Posterior vena cava (tissue), 2 donors: ENCODE data around the gene SMAP1. TPM values are rescaled to one million over a fixed set of nuclear protein-coding genes. Genes with fewer than 3 reads are reported as not detected.
"Not testable (repeated sequence)": the region's sequence is repeated elsewhere in the genome, so short reads cannot be mapped to it uniquely, and the experiment has no call there.

Source experiments
- DNase-seq: peaks from one replicate; pipeline ENCODE4 v3.0.0-alpha.2; 2020; ENCODE audit warnings: low spot score
- intact Hi-C, 2 donors: fragments of 100-400 bp; cut with DNase I; formaldehyde crosslinking; loops; one replicate each; pipeline versions ENCODE4 v1.14.1 to v1.14.2; 2022 to 2023
- total RNA-seq, 2 donors: library from RNA; stranded (reverse); fragmentation: NEBNext Ultra II Directional; extraction: Animal tissue kit (Norgen Biotek cat#: 25700); gene quantifications; one replicate each; pipeline ENCODE4 v1.2.1, GENCODE V29; 2021
- donor health status: DM: yes; HTN: yes; CAD: no.
- donor health status: DM: yes; HTN: yes; CAD: no.

The SMAP1 gene
- total RNA-seq, 2 donors from 2014 or later, result 22.5 to 26.1 TPM

GRCh38 chr6:70724524-70724923 is 56.8 kb downstream of the SMAP1 start:
- no peak for DNase-seq
- intact Hi-C loops, result no loop called here

DNA sequence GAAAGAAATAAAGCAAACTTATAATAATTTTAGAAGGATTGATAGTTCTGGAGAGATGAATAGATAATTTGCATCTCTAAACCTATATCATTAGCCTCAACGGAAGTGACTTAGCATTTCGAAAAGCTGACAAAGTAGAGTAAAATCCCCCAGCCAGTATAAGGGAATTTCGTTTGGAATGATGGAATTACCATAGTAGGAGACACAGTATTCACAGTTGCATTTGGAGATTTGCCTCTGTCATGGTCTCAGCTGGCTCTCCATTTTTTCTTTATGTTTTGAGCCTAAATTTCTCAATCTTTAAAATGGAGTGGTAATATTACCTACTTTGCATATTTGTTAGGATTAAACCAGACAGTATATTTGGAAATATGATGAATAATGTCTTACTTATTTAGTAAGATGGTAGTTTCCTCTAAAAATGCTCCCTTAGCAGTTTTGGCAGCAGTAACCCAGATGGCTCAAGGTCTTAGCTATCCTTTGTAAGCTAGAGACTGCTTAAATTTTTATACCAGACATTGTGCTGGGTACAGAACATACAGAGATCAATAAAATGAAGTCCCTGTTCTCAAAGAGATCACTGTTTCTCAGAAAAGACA is 58.2 kb downstream of the SMAP1 start:
- intact Hi-C loops, result no loop called here
- no peak for DNase-seq

DNA sequence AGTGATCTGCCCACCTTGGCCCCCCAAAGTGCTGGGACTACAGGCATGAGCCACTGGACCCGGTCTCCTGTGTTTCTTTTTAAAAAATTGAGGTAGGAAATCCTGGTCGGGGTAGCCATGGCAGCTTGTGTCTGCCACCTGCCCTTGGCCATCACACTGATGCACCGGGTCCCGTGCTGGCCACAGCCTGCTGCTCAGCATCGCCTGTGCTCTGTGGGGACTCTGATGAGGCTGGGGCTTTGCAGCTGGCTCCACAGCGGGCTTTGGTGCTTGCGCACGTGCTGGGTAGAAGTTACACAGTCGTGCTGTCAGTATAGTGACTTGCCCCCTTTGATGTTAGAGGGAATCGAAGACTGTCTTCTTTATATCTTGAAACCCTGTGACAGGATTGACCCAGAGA is 66.7 kb downstream of the SMAP1 start:
- DNase-seq, result no peak
- intact Hi-C loops, result no loop called here

DNA sequence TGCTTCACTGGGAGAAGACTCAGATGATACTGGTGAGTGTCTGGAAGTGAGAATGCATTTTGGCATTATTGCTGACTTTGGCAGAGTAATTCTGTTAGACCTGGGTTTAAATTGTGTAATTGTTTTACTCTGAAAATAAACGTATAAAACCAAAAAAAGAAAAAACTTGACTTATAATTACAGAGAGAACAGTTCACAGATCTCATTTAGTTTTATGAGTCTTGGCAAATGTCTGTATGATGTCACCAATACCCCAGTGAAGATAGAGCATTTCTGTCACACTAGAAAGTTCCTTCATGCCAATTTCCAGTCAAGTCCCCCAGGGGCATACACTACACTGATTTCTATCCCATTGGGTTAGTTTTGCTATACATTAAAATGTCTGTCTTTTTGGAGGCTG is 67.3 kb downstream of the SMAP1 start:
- intact Hi-C loops, result no loop called here
- no peak for DNase-seq

DNA sequence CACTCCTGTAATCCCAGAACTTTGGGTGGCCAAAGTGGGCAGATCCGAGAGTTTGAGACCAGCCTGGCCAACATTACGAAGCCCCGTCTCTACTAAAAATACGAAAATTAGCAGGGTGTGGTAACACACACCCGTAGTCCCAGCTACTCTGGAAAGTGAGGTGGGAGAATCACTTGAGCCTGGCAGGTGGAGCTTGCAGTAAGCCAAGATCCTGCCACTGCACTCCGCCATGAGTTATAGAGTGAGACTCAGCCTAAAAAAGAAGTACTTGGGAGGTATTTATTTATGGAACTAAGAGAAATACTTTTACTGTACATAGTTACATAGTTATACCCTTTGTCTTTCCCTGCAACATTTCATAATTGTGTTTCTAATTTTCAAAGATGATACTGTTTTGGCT is 67.8 kb downstream of the SMAP1 start:
- DNase-seq, result no peak
- intact Hi-C loops, result no loop called here

DNA sequence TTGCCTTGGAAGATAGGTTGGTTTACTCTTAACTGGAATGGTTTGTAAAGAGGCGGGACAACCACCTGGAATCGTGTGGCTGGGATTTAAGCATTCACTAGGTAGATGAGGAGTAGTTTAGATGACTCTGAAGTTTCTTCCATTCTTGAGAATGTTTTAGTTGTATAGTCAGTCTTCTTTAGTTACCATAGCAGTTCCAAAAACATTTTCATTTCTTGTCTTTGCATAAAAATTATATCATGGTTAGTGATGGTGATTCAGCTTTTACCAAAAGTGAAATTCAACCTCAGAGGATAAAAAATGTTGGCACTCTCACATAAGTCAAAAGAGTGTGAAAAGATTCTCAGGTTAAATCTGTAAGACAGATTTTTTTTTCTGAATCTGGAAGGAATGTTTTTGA is 70.3 kb downstream of the SMAP1 start:
- intact Hi-C loops, result no loop called here
- DNase-seq, result no peak

DNA sequence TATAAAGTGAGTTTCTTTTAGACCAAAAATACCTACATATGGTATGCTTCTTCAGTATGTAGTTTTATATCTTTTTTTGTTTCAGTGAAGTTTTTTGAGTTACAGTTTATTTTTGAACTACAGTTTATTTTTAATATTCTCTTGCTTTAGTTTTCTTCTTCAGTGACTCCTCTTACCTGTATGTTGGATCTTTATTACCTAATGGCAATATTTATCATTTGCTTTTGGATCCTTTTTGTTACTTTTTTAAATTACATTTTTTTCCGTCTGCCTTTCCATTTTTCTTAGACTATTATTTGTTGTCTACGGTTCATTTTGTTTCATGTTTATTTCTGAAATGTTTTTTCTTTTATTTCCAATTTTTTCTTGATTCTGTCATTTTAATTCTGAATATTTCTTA is 71.9 kb downstream of the SMAP1 start:
- intact Hi-C loops, result no loop called here
- no peak for DNase-seq

DNA sequence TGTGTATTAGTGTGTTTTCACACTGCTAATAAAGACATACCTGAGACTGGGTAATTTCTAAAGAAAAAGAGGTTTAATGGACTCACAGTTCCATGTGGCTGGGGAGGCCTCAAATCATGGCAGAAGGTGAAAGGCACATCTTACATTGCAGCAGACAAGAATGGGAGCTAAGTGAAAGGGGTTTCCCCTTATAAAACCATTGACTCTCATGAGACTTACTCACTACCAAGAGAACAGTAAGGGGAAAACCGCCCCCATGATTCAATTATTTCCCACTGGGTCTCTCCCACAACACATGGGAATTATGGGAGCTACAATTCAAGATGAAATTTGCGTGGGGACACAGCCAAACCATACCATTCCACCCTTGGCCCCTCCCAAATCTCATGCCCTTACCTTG is 73.1 kb downstream of the SMAP1 start:
- DNase-seq, intact Hi-C loops: not testable (repeated sequence)

GRCh38 chr6:70742462-70742861 is 74.8 kb downstream of the SMAP1 start:
- intact Hi-C loops, result not testable (repeated sequence)

GRCh38 chr6:70753870-70754380 is 86.2 kb downstream of the SMAP1 start:
- no peak for DNase-seq
- intact Hi-C loops, result no loop called here

More at GRCh38 chr6:70742462-70742861, 74.8 kb downstream of the SMAP1 start:
- DNase-seq, result not testable (repeated sequence)

- DNase-seq, result no peak
- intact Hi-C loops, result no loop called here
Measured at GRCh38 chr6:70758883-70759282, 91.2 kb downstream of the SMAP1 start.

- intact Hi-C loops, result no loop called here
- no peak for DNase-seq
Measured at GRCh38 chr6:70763754-70764510, 96.2 kb downstream of the SMAP1 start.

GRCh38 chr6:70764706-70765105 is 97.0 kb downstream of the SMAP1 start:
- DNase-seq, result no peak
- intact Hi-C loops, result no loop called here

DNA sequence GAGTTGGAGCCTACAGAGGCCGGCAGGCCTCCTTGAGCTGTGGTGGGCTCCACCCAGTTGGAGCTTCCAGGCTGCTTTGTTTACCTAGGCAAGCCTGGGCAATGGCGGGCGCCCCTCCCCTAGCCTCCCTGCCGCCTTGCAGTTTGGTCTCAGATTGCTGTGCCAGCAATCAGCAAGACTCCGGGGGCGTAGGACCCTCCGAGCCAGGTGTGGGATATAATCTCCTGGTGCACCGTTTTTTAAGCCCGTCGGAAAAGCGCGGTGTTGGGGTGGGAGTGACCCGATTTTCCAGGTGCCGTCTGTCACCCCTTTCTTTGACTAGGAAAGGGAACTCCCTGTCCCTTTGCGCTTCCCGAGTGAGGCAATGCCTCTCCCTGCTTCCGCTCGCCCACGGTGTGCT is 103.7 kb downstream of the SMAP1 start:
- intact Hi-C loops, result not testable (repeated sequence)
- peak; percentile 70 for DNase-seq

GRCh38 chr6:70779934-70780333 is 112.3 kb downstream of the SMAP1 start:
- DNase-seq, result no peak
- intact Hi-C loops, result no loop called here

- intact Hi-C loops, result no loop called here
- no peak for DNase-seq
Measured at GRCh38 chr6:70790483-70791224, 123.0 kb downstream of the SMAP1 start.

GRCh38 chr6:70797625-70798024 is 129.9 kb downstream of the SMAP1 start:
- intact Hi-C loops, result no loop called here
- DNase-seq, result no peak

DNA sequence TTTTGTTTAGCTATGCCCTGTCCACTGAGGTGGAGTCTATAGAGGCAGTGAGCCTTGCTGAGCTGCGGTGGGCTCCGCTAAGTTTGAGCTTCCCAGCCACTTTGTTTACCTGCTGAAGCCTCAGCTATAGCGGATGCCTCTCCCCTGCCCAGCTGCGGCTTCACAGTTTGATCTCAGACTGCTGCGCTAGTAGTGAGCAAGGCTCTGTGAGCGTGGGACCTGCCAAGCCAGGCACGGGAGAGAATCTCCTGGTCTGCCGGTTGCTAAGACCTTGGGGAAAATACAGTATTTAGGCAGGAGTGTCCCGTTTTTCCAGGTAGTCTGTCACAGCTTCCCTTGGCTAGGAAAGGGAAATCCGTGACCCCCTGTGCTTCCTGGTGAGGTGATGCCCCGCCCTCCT is 138.4 kb downstream of the SMAP1 start:
- no peak for DNase-seq
- intact Hi-C loops, result loop anchor here in 1 of 2 donors (2.0 kb wide), 1 partner anchor 27 kb away; no protein-coding TSS in a partner anchor

DNA sequence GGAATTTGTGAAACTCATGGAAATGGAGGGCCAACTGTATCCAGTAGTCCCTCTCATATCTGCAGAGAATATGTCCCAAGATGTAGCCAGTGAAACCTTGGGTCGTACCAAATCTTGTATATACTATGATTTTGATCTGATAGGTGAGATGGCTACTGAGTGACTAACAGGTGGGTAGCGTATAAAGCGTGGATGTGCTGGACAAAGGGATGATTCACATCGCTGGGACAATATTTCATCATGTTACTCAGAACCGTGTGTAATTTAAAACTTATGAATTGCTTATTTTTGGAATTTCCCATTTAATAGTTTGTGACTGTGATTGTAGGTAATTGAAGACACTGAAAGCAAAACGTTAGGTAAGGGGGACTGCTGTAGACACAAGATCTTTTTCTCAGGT is 144.1 kb downstream of the SMAP1 start:
- intact Hi-C loops, result no loop called here
- no peak for DNase-seq

DNA sequence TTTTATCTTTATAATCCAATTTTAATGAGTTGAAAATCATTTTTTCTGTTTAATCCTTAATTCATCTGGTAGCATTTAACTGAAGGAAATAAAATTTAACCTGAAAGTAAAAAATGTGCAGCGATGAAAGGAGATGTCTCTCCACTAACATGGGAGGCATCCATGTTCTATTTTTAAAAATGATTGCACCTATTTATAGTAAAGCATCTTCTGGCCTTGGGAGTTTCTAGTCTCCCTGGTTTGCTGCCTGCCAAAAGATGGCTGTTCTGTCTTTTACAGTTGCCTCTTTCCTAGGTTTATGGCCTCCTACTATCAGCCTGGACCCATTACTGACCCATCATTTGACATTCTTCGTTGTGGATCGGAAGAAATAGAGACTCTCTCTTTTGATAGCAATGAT is 146.2 kb downstream of the SMAP1 start:
- DNase-seq, result no peak
- intact Hi-C loops, result no loop called here
